NCI-H1092 treated with DMSO at 0.1 percent for 48 hours (cell line): Measurements from ENCODE around the gene RORC.
"Not testable (repeated sequence)": the region's sequence is repeated elsewhere in the genome, so short reads cannot be mapped to it uniquely, and the experiment has no call there.

Source experiments
- DNase-seq: peaks from one replicate; lab custom pipeline; 2025; lab: John Stamatoyannopoulos, UW

RORC gene

GRCh38 chr1:151805066-151805820, 26.4 kb downstream of the RORC start, which contains the start of gene LINGO4:
LINGO4 (minus strand) TSS chr1:151805419; CDS start chr1:151802704, 2,715 bp downstream.
- no peak for DNase-seq

- no peak for DNase-seq
Observed at GRCh38 chr1:151803915-151804314, 27.7 kb downstream of the RORC start.

GRCh38 chr1:151803164-151803563, 28.4 kb downstream of the RORC start:
- DNase-seq = peak; percentile 14

- DNase-seq = no peak
Observed at GRCh38 chr1:151802372-151802771, 29.2 kb downstream of the RORC start.

GRCh38 chr1:151801846-151802245, 29.8 kb downstream of the RORC start:
- DNase-seq = no peak

GRCh38 chr1:151801310-151801820, 30.2 kb downstream of the RORC start:
- no peak for DNase-seq

GRCh38 chr1:151800830-151801229, 30.8 kb downstream of the RORC start:
- no peak for DNase-seq

GRCh38 chr1:151799179-151800022, 32.2 kb downstream of the RORC start:
- DNase-seq = no peak

- DNase-seq = no peak
Observed at GRCh38 chr1:151798571-151798970, 33.0 kb downstream of the RORC start.

GRCh38 chr1:151790940-151791651, 40.5 kb downstream of the RORC start:
- peak; percentile 43 for DNase-seq

- DNase-seq = peak; percentile 100
Observed at GRCh38 chr1:151790071-151790939, 41.3 kb downstream of the RORC start, which contains the start of gene TDRKH. TDRKH (minus strand) TSS chr1:151790500; CDS start chr1:151783022, 7,478 bp downstream.

- DNase-seq = no peak
Observed at GRCh38 chr1:151787689-151788088, 43.9 kb downstream of the RORC start.

- no peak for DNase-seq
Observed at GRCh38 chr1:151783796-151784195, 47.8 kb downstream of the RORC start.

- DNase-seq = no peak
Observed at GRCh38 chr1:151782741-151783140, 48.9 kb downstream of the RORC start.

GRCh38 chr1:151782026-151782425, 49.6 kb downstream of the RORC start:
- DNase-seq = not testable (repeated sequence)

GRCh38 chr1:151780736-151781135, 50.9 kb downstream of the RORC start:
- not testable (repeated sequence) for DNase-seq

- no peak for DNase-seq
Observed at GRCh38 chr1:151779852-151780251, 51.8 kb downstream of the RORC start.

GRCh38 chr1:151777317-151777716, 54.3 kb downstream of the RORC start:
- DNase-seq = no peak

GRCh38 chr1:151776665-151777062, 54.9 kb downstream of the RORC start:
- no peak for DNase-seq

- DNase-seq = no peak
Observed at GRCh38 chr1:151775894-151776664, 55.5 kb downstream of the RORC start.
